ENCODE results near the gene APEH. TPM values are rescaled to one million over a fixed set of nuclear protein-coding genes. Genes with fewer than 3 reads are reported as not detected.

Gene APEH
- total RNA-seq, 2 donors from 2014 or later = 58.7 to 67.7 TPM

GRCh38 chr3:49699281-49699979 lies 25.3 kb downstream of the APEH start:
- Histone ChIP-seq H3K9me3 (no peaks in the 10 kb centered on the region), H3K27me3 (no peaks in the 10 kb centered on the region), H3K36me3 (replicated peaks in 1 of 2; ENCODE audit: insufficient read depth in 1 of 2, low read depth in 2 of 2) (peaks cover 0 to 4% of the 10 kb centered on the region in 2 donors)

GRCh38 chr3:49700014-49700413 lies 25.9 kb downstream of the APEH start:
- intact Hi-C loops (cut with DNase I) = loop anchor here (10.0 kb wide), 1 partner anchor 135 kb away; no protein-coding TSS in a partner anchor

More at GRCh38 chr3:49699281-49699979, 25.3 kb downstream of the APEH start:
- intact Hi-C loops (cut with DNase I) = no loop called here
- no peak for TF ChIP-seq POLR2A (IDR thresholded peaks at IDR 0.05)
- no peak for TF ChIP-seq CTCF (IDR thresholded peaks at IDR 0.05)
- Histone ChIP-seq H3K4me1 (no peaks in the 10 kb centered on the region), H3K4me3 (no peak overlapping the region), H3K27ac (no peak overlapping the region)
- no peak for ATAC-seq
- DNase-seq = no peak
- WGBS, 2 donors = 93 to 95% methylated on average over 5 to 13 of the region's 16 CpGs

GRCh38 chr3:49700453-49701128 lies 26.4 kb downstream of the APEH start:
- peaks cover 0 to 6% of the 10 kb centered on the region in 2 donors for H3K36me3 ChIP-seq (replicated peaks in 1 of 2; ENCODE audit: insufficient read depth in 1 of 2, low read depth in 2 of 2)
- no peak overlapping the region for H3K27ac ChIP-seq
- no peak for TF ChIP-seq CTCF (IDR thresholded peaks at IDR 0.05)
- intact Hi-C loops (cut with DNase I) = loop anchor here (10.0 kb wide), 1 partner anchor 134 kb away; no protein-coding TSS in a partner anchor
- DNase-seq = no peak
- H3K9me3 ChIP-seq = no peaks in the 10 kb centered on the region
- no peaks in the 10 kb centered on the region for H3K27me3 ChIP-seq
- no peaks in the 10 kb centered on the region for H3K4me1 ChIP-seq
- 72 to 78% methylated on average over 5 to 13 of the region's 13 CpGs for WGBS, 2 donors
- ATAC-seq = no peak
- H3K4me3 ChIP-seq = no peak overlapping the region

More at GRCh38 chr3:49700014-49700413, 25.9 kb downstream of the APEH start:
- H3K4me1 ChIP-seq = no peaks in the 10 kb centered on the region
- 78 to 82% methylated on average over 2 to 8 of the region's 8 CpGs for WGBS, 2 donors
- DNase-seq (no peak), ATAC-seq (no peak)
- TF ChIP-seq CTCF (IDR thresholded peaks at IDR 0.05) (no peak), POLR2A (IDR thresholded peaks at IDR 0.05) (no peak)
- no peak overlapping the region for H3K27ac ChIP-seq
- no peaks in the 10 kb centered on the region for H3K9me3 ChIP-seq
- H3K27me3 ChIP-seq = no peaks in the 10 kb centered on the region
- H3K36me3 ChIP-seq (replicated peaks in 1 of 2; ENCODE audit: insufficient read depth in 1 of 2, low read depth in 2 of 2) = peaks cover 0 to 4% of the 10 kb centered on the region in 2 donors
- no peak overlapping the region for H3K4me3 ChIP-seq

- no peaks in the 10 kb centered on the region for H3K4me1 ChIP-seq
- H3K4me3 ChIP-seq = no peak overlapping the region
- 80 to 84% methylated on average over 16 to 21 of the region's 21 CpGs for WGBS, 2 donors
- no peaks in the 10 kb centered on the region for H3K9me3 ChIP-seq
- intact Hi-C loops (cut with DNase I) = loop anchor here (10.0 kb wide), 1 partner anchor 133 kb away; no protein-coding TSS in a partner anchor
- H3K27ac ChIP-seq = no peak overlapping the region
- H3K27me3 ChIP-seq = no peaks in the 10 kb centered on the region
- no peak for ATAC-seq
- peaks cover 0 to 9% of the 10 kb centered on the region in 2 donors for H3K36me3 ChIP-seq (replicated peaks in 1 of 2; ENCODE audit: insufficient read depth in 1 of 2, low read depth in 2 of 2)
- no peak for DNase-seq
- TF ChIP-seq CTCF (IDR thresholded peaks at IDR 0.05) (peak in 4 of 7 experiments; percentile 12 to 29 (median 17)), POLR2A (IDR thresholded peaks at IDR 0.05) (no peak)
Measured at GRCh38 chr3:49701388-49702077, 27.4 kb downstream of the APEH start.

All from body of pancreas (tissue), 4 donors.